ENCODE results near the gene SRRT.
"Not testable (repeated sequence)": the region's sequence is repeated elsewhere in the genome, so short reads cannot be mapped to it uniquely, and the experiment has no call there.

The SRRT gene

DNA sequence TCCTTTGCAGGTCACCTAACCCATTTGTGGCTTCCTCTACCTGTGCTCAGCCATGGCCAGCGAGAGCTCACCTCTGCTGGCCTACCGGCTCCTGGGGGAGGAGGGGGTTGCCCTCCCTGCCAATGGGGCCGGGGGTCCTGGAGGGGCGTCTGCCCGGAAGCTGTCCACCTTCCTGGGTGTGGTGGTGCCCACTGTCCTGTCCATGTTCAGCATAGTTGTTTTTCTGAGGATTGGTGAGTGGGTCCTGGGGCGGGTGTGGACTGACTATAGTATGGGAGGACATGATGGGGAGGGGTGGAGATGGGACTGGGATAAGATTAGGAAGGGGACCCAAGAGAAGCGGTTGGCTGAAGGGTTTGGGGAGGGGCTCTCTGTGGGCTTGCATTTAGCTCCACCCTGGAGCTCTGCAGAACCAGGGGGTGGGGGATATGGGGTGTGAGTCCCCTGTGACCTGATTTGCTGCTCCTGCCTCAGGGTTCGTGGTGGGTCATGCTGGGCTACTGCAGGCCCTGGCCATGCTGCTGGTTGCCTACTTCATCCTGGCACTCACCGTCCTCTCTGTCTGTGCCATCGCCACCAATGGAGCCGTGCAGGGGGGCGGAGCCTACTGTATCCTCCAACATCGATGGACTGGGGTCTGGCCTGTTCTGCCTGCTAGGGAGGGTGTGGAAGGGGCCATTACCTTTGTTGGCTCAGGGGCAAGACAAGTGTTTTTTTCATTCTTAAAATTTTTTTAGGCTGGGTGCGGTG is 20.6 kb upstream of the SRRT start:
- no peak for DNase-seq (ENCODE audit: low read depth in 2 of 2)

DNA sequence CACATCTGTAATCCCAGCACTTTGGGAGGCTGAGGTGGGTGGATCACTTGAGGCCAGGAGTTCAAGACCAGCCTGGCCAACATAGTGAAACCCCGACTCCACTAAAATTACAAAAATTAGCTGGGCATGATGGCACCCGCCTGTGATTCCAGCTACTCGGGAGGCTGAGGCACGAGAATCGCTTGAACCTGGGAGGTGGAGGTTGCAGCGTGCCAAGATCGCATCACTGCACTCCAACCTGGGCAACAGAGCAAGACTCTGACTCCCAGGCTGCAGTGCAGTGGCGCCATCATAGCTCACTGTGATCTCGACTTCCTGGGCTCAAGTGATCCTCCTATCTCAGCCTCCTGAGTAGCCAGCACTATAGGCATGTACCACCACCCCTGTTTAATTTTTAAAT is 20.0 kb upstream of the SRRT start:
- DNase-seq (ENCODE audit: low read depth in 2 of 2), result not testable (repeated sequence)

DNA sequence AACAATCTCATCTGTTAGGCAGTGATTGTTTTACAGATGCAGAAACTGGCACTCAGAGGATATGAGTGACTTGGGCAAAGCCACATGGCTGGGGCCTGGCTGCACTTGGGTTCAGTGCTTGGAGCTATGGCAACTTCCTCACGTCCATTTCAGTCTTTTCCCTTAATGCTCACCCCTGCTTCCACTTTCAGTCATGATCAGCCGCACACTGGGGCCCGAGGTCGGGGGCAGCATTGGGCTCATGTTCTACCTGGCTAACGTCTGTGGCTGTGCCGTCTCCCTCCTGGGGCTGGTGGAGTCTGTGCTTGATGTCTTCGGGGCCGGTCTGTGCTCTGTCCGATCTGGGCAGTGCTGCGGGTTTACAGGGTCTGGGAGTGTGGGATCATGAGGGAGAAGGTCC is 19.4 kb upstream of the SRRT start:
- DNase-seq (ENCODE audit: low read depth in 2 of 2), result no peak

- no peak for DNase-seq (ENCODE audit: low read depth in 2 of 2)
Observed at GRCh38 chr7:100856871-100857282, 18.0 kb upstream of the SRRT start.

DNA sequence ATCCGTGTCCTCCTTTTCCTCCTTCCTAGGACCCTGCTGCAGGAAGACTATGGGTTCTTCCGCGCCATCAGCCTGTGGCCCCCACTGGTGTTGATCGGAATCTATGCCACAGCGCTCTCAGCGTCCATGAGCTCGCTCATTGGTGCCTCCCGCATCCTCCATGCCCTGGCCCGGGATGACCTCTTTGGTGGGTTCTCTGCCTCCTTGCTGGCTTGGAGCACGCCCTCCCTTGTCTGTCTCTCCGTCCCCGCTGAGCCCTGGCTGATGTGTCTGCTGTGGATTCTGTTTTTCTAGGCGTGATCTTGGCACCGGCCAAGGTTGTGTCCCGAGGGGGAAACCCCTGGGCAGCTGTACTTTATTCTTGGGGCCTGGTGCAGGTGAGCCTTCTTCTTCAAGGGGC is 15.0 kb upstream of the SRRT start:
- no peak for DNase-seq (ENCODE audit: low read depth in 2 of 2)

GRCh38 chr7:100860702-100861615 is 13.9 kb upstream of the SRRT start:
- DNase-seq (ENCODE audit: low read depth in 2 of 2), result no peak

DNA sequence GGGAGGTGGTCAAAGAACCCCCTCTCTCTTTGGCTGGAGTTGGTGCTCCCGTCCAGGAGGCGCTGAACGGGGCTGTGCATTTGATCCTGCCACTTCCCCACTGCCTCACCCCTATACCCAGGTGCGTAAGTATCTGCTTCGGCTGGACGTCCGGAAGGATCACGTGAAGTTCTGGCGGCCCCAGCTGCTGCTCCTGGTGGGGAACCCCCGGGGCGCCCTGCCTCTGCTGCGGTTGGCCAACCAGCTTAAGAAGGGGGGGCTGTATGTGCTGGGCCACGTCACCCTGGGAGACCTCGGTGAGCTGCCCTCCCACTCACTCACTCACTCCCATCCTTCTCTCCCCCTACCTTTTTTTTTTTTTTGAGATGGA is 13.3 kb upstream of the SRRT start:
- DNase-seq (ENCODE audit: low read depth in 2 of 2), result no peak

- no peak for DNase-seq (ENCODE audit: low read depth in 2 of 2)
Observed at GRCh38 chr7:100863406-100863950, 11.4 kb upstream of the SRRT start.

- no peak for DNase-seq (ENCODE audit: low read depth in 2 of 2)
Observed at GRCh38 chr7:100864263-100864845, 10.5 kb upstream of the SRRT start.

- no peak for DNase-seq (ENCODE audit: low read depth in 2 of 2)
Observed at GRCh38 chr7:100865372-100865911, 9.5 kb upstream of the SRRT start.

- DNase-seq (ENCODE audit: low read depth in 2 of 2), result no peak
Observed at GRCh38 chr7:100865938-100866728, 8.8 kb upstream of the SRRT start.

DNA sequence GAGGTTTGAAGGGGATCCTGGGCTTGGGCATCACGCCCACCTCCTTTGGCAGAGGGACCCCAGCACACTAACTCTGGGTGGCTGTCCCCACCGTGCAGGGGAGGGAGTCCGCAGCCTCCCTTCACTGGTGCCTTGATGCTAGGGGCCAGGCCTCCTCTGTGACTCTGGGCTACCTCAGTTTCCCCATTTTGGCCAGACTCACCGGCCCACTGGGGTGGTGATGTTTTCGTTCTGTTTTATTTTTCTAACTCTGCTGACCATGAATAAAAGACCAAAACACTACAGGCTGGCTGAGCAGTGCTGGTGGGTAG is 8.2 kb upstream of the SRRT start:
- DNase-seq (ENCODE audit: low read depth in 2 of 2), result no peak

DNA sequence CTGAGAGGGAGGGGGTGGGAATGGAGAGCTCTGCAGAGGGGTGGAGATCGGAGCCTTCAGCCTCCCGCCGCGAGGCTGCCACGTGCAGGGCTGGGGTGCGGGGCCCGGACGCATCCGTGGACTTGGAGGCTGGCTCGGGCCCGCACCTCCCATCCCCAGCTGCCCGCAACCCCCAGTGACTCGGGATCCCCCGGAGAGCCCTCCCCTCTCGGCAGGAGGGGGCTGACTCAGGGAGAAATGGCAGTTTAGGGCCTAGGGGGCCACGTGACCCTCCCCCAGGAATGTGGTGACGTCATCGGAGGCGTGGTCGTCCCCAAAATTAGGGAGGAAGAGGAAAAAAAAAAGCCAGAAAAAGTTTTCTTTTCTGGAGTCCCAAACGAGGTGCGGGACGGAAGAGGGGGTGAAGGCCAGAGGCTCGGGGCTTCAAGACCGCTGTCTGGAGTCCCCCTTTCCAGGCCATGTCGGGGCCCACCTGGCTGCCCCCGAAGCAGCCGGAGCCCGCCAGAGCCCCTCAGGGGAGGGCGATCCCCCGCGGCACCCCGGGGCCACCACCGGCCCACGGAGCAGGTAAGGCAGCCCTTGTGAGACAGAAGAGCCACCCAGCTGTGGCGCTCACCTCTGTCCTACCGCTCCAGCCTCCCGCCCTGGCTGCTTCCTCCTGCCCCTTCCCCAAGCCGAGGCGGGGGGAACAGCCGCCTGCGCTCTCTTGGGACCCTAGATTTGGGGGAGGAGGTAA is 7.7 kb upstream of the SRRT start, which contains the start of gene TRIP6:
TSS of gene TRIP6 (plus strand) at position 348 of the 736 bp plus-strand sequence. CDS start at position 459, 111 bp downstream.
- DNase-seq (ENCODE audit: low read depth in 2 of 2), result peak; percentile 37 to 58

DNA sequence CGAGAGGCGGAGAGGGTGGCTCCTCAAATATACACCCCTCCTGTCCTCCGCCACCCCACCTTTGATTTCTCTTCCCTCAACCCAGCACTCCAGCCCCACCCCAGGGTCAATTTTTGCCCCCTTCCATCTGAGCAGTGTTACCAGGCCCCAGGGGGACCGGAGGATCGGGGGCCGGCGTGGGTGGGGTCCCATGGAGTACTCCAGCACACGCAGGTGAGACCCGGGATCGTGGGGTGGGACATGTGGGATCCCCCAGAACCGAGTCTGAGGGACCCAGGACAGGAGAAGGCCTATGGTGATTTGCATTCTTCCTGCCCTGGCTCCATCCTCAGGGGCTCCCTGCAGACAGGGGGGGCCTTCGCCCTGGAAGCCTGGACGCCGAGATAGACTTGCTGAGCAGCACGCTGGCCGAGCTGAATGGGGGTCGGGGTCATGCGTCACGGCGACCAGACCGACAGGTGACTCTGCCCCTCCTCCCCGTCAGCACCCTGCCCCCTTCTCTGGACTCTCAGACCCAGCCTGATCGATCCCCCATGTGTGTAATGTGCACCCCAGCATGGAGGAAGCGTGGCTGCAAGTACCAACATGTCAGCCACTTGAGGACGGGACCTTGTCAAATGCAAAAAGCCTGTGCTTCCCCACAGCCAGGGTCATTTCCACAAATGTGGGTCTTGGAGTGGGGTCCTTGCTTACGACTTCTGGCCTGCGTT is 7.0 kb upstream of the SRRT start:
- DNase-seq (ENCODE audit: low read depth in 2 of 2), result no peak

DNA sequence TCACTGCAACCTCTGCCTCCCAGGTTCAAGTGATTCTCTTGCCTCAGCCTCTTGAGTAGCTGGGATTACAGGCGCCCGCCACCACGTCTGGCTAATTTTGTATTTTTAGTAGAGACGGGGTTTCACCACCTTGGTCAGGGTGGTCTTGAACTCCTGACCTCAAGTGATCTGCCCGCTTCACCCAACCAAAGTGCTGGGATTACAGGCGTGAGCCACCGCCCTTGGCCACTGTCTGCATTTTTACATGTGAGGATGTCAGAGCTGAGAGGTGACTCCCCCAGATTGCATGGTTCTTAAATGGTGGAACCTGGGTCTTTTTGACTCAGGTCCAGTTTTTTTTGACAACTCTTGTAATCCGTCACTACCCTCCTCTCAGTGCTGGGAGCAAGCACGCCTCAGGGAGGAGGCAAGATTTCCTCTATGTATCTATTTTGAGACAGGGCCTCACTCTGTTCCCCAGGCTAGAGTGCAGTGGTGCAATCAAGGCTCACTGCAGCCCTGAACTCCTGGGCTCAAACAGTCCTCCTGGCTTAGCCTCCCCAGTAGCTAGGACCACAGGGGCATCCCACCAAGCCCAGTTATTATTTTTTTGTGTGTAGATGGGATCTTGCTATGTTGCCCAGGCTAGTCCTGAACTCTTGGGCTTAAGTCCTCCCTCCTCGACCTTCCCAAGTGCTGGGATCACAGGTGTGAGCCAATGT is 1.2 kb upstream of the SRRT start:
- DNase-seq (ENCODE audit: low read depth in 2 of 2), result no peak

GRCh38 chr7:100874300-100874576 is 665 bp upstream of the SRRT start:
- DNase-seq (ENCODE audit: low read depth in 2 of 2), result no peak

- no peak for DNase-seq (ENCODE audit: low read depth in 2 of 2)
Observed at GRCh38 chr7:100875356-100875751, 451 bp downstream of the SRRT start.

- no peak for DNase-seq (ENCODE audit: low read depth in 2 of 2)
Observed at GRCh38 chr7:100878013-100878412, 3.1 kb downstream of the SRRT start.

DNA sequence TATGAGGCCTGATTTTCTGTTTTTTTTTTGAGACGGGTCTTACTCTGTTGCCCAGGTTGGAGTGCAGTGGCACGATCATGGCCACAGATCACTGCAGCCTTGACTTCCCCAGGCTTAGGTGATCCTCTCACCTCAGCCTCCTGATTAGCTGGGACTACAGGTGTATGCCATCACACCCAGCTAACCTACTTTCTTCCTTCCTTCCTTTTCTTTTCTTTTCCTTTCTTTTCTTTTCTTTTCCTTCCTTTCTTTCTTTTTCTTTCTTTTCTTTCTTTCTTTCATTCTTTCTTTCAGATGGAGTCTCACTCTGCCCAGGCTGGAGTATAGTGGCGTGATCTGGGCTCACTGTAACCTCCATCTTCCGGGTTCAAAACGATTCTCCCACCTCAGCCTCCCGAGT is 3.8 kb downstream of the SRRT start:
- no peak for DNase-seq (ENCODE audit: low read depth in 2 of 2)
